Measurements from ENCODE around the gene SLC25A40.

GRCh38 chr7:87810130-87810529, 66.0 kb downstream of the SLC25A40 start:
- no peak for TF ChIP-seq EZH2phosphoT487 (IDR thresholded peaks at IDR 0.05; ENCODE audit: insufficient read depth, low read depth)
- TF ChIP-seq EZH2 (IDR thresholded peaks at IDR 0.05; ENCODE audit: insufficient read depth, poor library complexity, severe bottlenecking) = no peak
